Hepatocyte (in vitro differentiated cells): ENCODE measurements around the gene CCR2. TPM values are rescaled to one million over a fixed set of nuclear protein-coding genes. Genes with fewer than 3 reads are reported as not detected.

Source experiments
- DNase-seq: peaks from one replicate; pipeline ENCODE4 v3.0.0-alpha.2; 2016; ENCODE audit warnings: low spot score
- H2AFZ ChIP-seq: fragments of 200-600 bp; sonication (generic); 2 replicates; pipeline ENCODE4 v1.6.0; 2016; ENCODE audit warnings: antibody characterized with exemption, mild to moderate bottlenecking
- H3K27ac ChIP-seq: fragments of 200-600 bp; sonication (generic); 2 replicates; pipeline ENCODE4 v1.5.1; 2016; ENCODE audit warnings: mild to moderate bottlenecking
- H3K27me3 ChIP-seq: fragments of 200-600 bp; sonication (generic); 2 replicates; pipeline ENCODE4 v1.6.1; 2016
- H3K36me3 ChIP-seq: fragments of 200-600 bp; sonication (generic); replicated peaks from 2 replicates; pipeline ENCODE4 v1.5.1; 2016; ENCODE audit warnings: low read depth; ENCODE audit not compliant: insufficient read depth
- H3K4me1 ChIP-seq: fragments of 200-600 bp; sonication (generic); 2 replicates; pipeline ENCODE4 v1.5.1; 2016; ENCODE audit warnings: mild to moderate bottlenecking, moderate library complexity; ENCODE audit not compliant: insufficient read depth
- H3K4me2 ChIP-seq: fragments of 200-600 bp; sonication (generic); 2 replicates; pipeline ENCODE4 v1.6.0; 2016
- H3K4me3 ChIP-seq: fragments of 200-600 bp; sonication (generic); 2 replicates; pipeline ENCODE4 v1.5.1; 2016; ENCODE audit warnings: mild to moderate bottlenecking
- H3K79me2 ChIP-seq: fragments of 200-600 bp; sonication (generic); 2 replicates; pipeline ENCODE4 v1.6.0; 2017; ENCODE audit warnings: mild to moderate bottlenecking
- H3K9me2 ChIP-seq: fragments of 200-600 bp; sonication (generic); replicated peaks from 2 replicates; pipeline ENCODE4 v1.6.0; 2017; ENCODE audit warnings: mild to moderate bottlenecking; ENCODE audit not compliant: insufficient read depth
- H3K9me3 ChIP-seq: fragments of 200-600 bp; sonication (generic); 2 replicates; pipeline ENCODE4 v1.5.1; 2016; ENCODE audit warnings: low read depth, mild to moderate bottlenecking
- H4K20me1 ChIP-seq: fragments of 200-600 bp; sonication (generic); 2 replicates; pipeline ENCODE4 v1.6.0; 2016; ENCODE audit warnings: mild to moderate bottlenecking; ENCODE audit not compliant: insufficient read depth, poor library complexity, severe bottlenecking
- CTCF ChIP-seq: fragments of 200-600 bp; sonication (generic); IDR thresholded peaks from 2 replicates; pipeline ENCODE4 v1.5.1; 2016; ENCODE audit warnings: antibody characterized with exemption, mild to moderate bottlenecking; ENCODE audit not compliant: poor library complexity
- EZH2 ChIP-seq: fragments of 200-600 bp; sonication (generic); IDR thresholded peaks from 2 replicates; pipeline ENCODE4 v1.6.1; 2016; ENCODE audit warnings: antibody characterized with exemption, mild to moderate bottlenecking, borderline replicate concordance
- EZH2phosphoT487 ChIP-seq: fragments of 200-600 bp; sonication (generic); IDR thresholded peaks from one replicate; pipeline ENCODE4 v1.6.1; 2018; ENCODE audit warnings: antibody characterized with exemption, mild to moderate bottlenecking, low read depth, moderate library complexity; ENCODE audit not compliant: unreplicated experiment, severe bottlenecking
- WGBS: methylation state at CpG from one replicate; pipeline ENCODE4 v1.1.6; 2016; ENCODE audit warnings: low lambda C conversion rate; ENCODE audit errors: missing lambda C conversion rate; 5-methylcytosine and 5-hydroxymethylcytosine counted together
- polyA plus RNA-seq: library from polyadenylated mRNA; unstranded; fragments of >200 nt; fragmentation: Nextera tagmentation; extraction: Ambion mirVana; gene quantifications from 2 replicates; pipeline ENCODE4 v1.2.1, GENCODE V29; 2016
- total RNA-seq: library from RNA; depleted of rRNA; stranded (reverse); fragments of >200 nt; gene quantifications from 2 replicates; pipeline ENCODE4 v1.2.3, GENCODE V29; 2014

Gene CCR2
- total and polyA plus RNA-seq, 2 experiments from 2014 or later = 0.23 TPM; not detected in 1

DNA sequence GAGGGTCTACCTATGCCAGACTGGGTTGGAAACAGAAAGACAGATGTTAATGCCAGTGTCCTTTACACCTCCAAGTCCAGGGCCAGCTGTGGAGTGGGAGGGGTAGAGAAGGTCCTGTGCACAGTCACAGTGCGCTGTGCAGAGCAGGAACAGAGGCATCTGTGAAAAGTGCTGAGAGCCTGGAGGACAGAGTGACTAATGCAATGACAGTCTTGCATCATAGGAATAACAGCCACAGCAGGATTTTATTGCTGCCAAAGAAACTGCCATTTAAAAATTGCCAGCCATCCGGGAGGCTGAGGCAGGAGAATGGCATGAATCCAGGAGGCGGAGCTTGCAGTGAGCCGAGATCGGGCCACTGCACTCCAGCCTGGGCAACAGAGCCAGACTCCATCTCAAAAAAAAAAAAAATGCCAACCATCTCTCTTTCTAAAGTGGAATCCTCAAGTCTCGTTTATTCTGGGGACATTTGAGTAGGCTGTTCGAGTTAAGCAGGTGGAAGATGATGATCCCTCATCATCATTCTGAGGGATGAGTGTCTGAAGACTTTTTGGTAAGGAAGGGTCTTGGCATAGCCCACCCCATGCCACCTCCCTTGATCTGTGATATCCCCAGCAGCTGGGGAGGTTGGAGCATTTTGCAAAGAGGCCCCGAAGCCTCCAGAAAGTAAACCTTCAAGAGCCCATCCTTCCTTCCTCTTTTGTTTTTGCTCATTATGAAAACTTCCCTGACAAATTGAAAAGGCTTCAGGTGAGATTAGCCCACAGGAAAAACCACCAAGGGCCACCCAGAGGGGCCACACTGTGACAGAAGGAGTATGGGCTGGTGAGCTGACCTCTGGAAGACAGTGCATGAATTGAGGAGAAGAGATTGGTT is 7.7 kb downstream of the CCR2 start:
- Histone ChIP-seq H3K4me3 (no peak overlapping the region), H2AFZ (no peak overlapping the region), H3K9me2 (no peaks in the 10 kb centered on the region), H3K4me1 (peaks cover 3% of the 10 kb centered on the region), H3K9me3 (no peaks in the 10 kb centered on the region), H3K27me3 (peaks cover 5% of the 10 kb centered on the region), H4K20me1 (no peaks in the 10 kb centered on the region), H3K36me3 (no peaks in the 10 kb centered on the region), H3K79me2 (no peaks in the 10 kb centered on the region), H3K4me2 (no peak overlapping the region), H3K27ac (no peak overlapping the region)
- DNase-seq = peak; percentile 66
- TF ChIP-seq EZH2phosphoT487 (no peak), EZH2 (no peak), CTCF (no peak)
- 73% methylated on average over 8 of the region's 8 CpGs for WGBS

DNA sequence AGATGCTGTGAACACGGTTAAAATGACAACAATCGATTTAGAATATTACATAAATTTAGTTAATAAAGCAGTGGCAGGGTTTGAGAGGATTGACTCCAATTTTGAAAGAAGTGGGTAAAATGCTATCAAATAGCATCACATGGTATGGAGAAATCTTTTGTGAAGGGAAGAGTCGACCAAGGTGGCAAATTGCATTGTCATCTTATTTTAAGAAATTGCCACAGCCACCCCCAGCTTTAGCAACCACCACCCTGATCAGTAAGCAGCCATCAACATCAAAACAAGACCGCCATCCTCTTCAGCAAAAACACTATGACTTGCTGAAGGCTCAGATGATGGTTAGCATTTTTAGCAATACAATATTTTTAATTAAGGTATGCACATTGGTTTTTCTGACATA is 11.1 kb downstream of the CCR2 start:
- no peak for TF ChIP-seq EZH2
- TF ChIP-seq EZH2phosphoT487 = no peak
- no peak for TF ChIP-seq CTCF
- H3K9me2 ChIP-seq = no peaks in the 10 kb centered on the region
- WGBS = 87% methylated on average over 4 of the region's 4 CpGs

DNA sequence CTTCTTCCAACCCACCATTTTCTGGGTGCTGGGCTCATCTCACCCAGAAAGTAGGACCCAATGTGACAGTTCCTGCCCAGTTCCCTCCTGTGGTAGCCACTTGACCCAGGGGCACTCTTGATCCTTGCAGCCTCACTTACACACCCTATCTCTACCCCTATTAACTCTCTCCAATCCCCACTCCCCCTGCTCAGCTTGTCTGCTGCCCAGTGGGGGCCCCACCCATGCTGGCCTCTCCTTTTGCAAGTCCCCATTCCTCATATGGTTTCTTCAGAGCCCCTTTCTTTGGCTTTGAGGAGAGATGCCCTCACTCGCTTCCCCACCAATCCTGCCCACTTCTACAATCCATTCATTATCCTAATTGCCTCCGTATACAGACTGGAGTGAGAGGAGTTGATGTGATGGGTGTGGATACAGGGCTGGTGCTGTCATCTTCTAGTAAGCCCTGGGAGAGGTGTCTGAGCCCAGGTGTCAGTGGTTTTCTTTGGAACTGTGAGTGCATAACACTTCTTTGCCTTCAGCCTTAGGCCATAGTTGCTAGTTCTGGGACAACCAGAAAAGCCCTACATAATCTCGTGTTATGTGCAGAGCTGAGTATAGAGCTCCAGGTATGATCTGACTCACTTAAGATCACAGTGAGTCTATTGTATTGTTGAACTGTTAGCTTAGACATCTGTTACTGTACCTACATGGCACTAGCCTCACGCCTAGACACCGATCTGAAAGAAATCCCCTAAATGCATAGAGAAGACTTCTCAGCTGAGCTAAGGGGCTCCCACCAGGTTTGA is 12.0 kb downstream of the CCR2 start:
- H3K27me3 ChIP-seq = peaks cover 5% of the 10 kb centered on the region
- H3K9me3 ChIP-seq = no peaks in the 10 kb centered on the region
- 93% methylated on average over 5 of the region's 5 CpGs for WGBS
- no peak for DNase-seq
- no peaks in the 10 kb centered on the region for H3K36me3 ChIP-seq
- H3K9me2 ChIP-seq = no peaks in the 10 kb centered on the region
- H3K4me3 ChIP-seq = no peak overlapping the region
- H3K4me1 ChIP-seq = peaks cover 3% of the 10 kb centered on the region
- no peaks in the 10 kb centered on the region for H3K79me2 ChIP-seq
- no peak for TF ChIP-seq CTCF
- TF ChIP-seq EZH2phosphoT487 = no peak
- TF ChIP-seq EZH2 = no peak
- H4K20me1 ChIP-seq = no peaks in the 10 kb centered on the region
- H3K27ac ChIP-seq = no peak overlapping the region
- H3K4me2 ChIP-seq = no peak overlapping the region
- no peak overlapping the region for H2AFZ ChIP-seq

More for the DNA sequence above, 11.1 kb downstream of the CCR2 start:
- Histone ChIP-seq H3K9me3 (no peaks in the 10 kb centered on the region), H3K36me3 (no peaks in the 10 kb centered on the region), H3K4me1 (peaks cover 3% of the 10 kb centered on the region), H3K4me2 (no peak overlapping the region), H3K27ac (no peak overlapping the region), H4K20me1 (no peaks in the 10 kb centered on the region), H3K79me2 (no peaks in the 10 kb centered on the region), H3K4me3 (no peak overlapping the region), H3K27me3 (peaks cover 5% of the 10 kb centered on the region), H2AFZ (no peak overlapping the region)
- DNase-seq = no peak
